Measurements from ENCODE around the gene PDE1A.
A peak's percentile ranks its signal among the peaks of the same experiment; 100 is the strongest.

The PDE1A gene

GRCh38 chr2:182426918-182427240 is at the start of gene PDE1A:
Gene PDE1A (minus strand): TSS chr2:182427036.
- DNase-seq: no peak

GRCh38 chr2:182473635-182474034 is 46.8 kb upstream of the PDE1A start:
- DNase-seq: no peak

- no peak for DNase-seq
These were observed 36.9 kb upstream of the PDE1A start for GRCh38 chr2:182463760-182464159.

- no peak for DNase-seq
These were observed 29.9 kb upstream of the PDE1A start for GRCh38 chr2:182456784-182457183.

- peak; percentile 43 for DNase-seq
These were observed 25.7 kb upstream of the PDE1A start for GRCh38 chr2:182452456-182452990.

- DNase-seq: no peak
These were observed 21.5 kb upstream of the PDE1A start for GRCh38 chr2:182448371-182448770.

GRCh38 chr2:182447863-182448262 is 21.0 kb upstream of the PDE1A start:
- DNase-seq: no peak

GRCh38 chr2:182447163-182447562 is 20.3 kb upstream of the PDE1A start:
- no peak for DNase-seq

GRCh38 chr2:182446087-182446486 is 19.3 kb upstream of the PDE1A start:
- no peak for DNase-seq

GRCh38 chr2:182445391-182445965 is 18.6 kb upstream of the PDE1A start:
- no peak for DNase-seq

GRCh38 chr2:182444806-182445205 is 18.0 kb upstream of the PDE1A start:
- DNase-seq: no peak

- no peak for DNase-seq
These were observed 17.3 kb upstream of the PDE1A start for GRCh38 chr2:182444170-182444569.

- no peak for DNase-seq
These were observed 9.4 kb upstream of the PDE1A start for GRCh38 chr2:182436252-182436651.

- no peak for DNase-seq
These were observed 8.9 kb upstream of the PDE1A start for GRCh38 chr2:182435754-182436153.

- no peak for DNase-seq
These were observed 5.2 kb upstream of the PDE1A start for GRCh38 chr2:182432051-182432450.

- DNase-seq: no peak
These were observed 1.6 kb upstream of the PDE1A start for GRCh38 chr2:182428476-182428875.

GRCh38 chr2:182426082-182426917 is 536 bp downstream of the PDE1A start:
- no peak for DNase-seq

- no peak for DNase-seq
These were observed 4.0 kb downstream of the PDE1A start for GRCh38 chr2:182422864-182423263.

GRCh38 chr2:182420669-182421068 is 6.2 kb downstream of the PDE1A start:
- DNase-seq: no peak

- DNase-seq: no peak
These were observed 10.0 kb downstream of the PDE1A start for GRCh38 chr2:182416861-182417260.

GRCh38 chr2:182416191-182416590 is 10.6 kb downstream of the PDE1A start:
- peak; percentile 40 for DNase-seq

GRCh38 chr2:182415771-182416170 is 11.1 kb downstream of the PDE1A start:
- DNase-seq: peak; percentile 14

- no peak for DNase-seq
These were observed 14.0 kb downstream of the PDE1A start for GRCh38 chr2:182412858-182413257.

GRCh38 chr2:182410120-182410519 is 16.7 kb downstream of the PDE1A start:
- no peak for DNase-seq

- no peak for DNase-seq
These were observed 20.6 kb downstream of the PDE1A start for GRCh38 chr2:182406221-182406620.

Measured in NCI-H2171 treated with DMSO at 0.1 percent for 48 hours (cell line).